Body of pancreas (tissue), 4 donors: ENCODE measurements around the gene INPP5K. TPM values are rescaled to one million over a fixed set of nuclear protein-coding genes. Genes with fewer than 3 reads are reported as not detected.

Experiments used
- ATAC-seq: fragments of 150-250 bp; one replicate; pipeline ENCODE4 v1.9.1; 2016
- DNase-seq, 4 donors: peaks; one replicate each; pipeline ENCODE4 v3.0.0-alpha.2; 2019
- H3K27ac ChIP-seq, 4 donors: fragments of 200-600 bp; sonication (generic); 1 replicate in 3 of 4; 2 replicates in 1 of 4; pipeline versions ENCODE4 v1.5.1 to v1.6.1; 2016 to 2019; ENCODE audit warnings: mild to moderate bottlenecking in 1 of 4, mixed read lengths in 1 of 4, moderate library complexity in 1 of 4
- H3K27me3 ChIP-seq, 2 donors: fragments of 200-600 bp; sonication (generic); one replicate each; pipeline ENCODE4 v1.6.0; 2016; ENCODE audit warnings: mild to moderate bottlenecking in 1 of 2
- H3K36me3 ChIP-seq, 2 donors: fragments of 200-600 bp; sonication (generic); replicated peaks in 1 of 2; 2 replicates each; pipeline ENCODE4 v1.5.1; 2016; ENCODE audit warnings: low read depth in 2 of 2; ENCODE audit not compliant: insufficient read depth in 1 of 2
- H3K4me1 ChIP-seq: fragments of 200-600 bp; sonication (generic); one replicate; pipeline ENCODE4 v1.6.0; 2016
- H3K4me3 ChIP-seq, 2 donors: fragments of 200-600 bp; sonication (generic); 1 replicate in 1 of 2; 2 replicates in 1 of 2; pipeline ENCODE4 v1.5.1; 2016 to 2019
- H3K9me3 ChIP-seq, 3 donors: fragments of 200-600 bp; sonication (generic); 1 replicate in 2 of 3; 2 replicates in 1 of 3; pipeline ENCODE4 v1.5.1; 2016
- POLR2A ChIP-seq, 3 donors: fragments of 450-650 bp; IDR thresholded peaks; one replicate each; pipeline ENCODE4 v1.6.1; 2016; ENCODE audit warnings: antibody characterized with exemption in 3 of 3, mild to moderate bottlenecking in 2 of 3
- WGBS, 2 donors: methylation state at CpG; one replicate each; pipeline ENCODE4 v1.1.5; 2017; 5-methylcytosine and 5-hydroxymethylcytosine counted together
- intact Hi-C: fragments of 100-400 bp; cut with DNase I; formaldehyde crosslinking; loops from one replicate; pipeline ENCODE4 v1.15.1; 2023
- total RNA-seq, 2 donors: library from RNA; depleted of rRNA; stranded (reverse); fragments of >200 nt; gene quantifications; one replicate each; pipeline ENCODE4 v1.1.0, GENCODE V29; 2016
- TF ChIP-seq, protein P1 (sequence below), 7 experiments: fragments of 450-650 bp in 4 of 7; fragments of 200-600 bp in 3 of 7; sonication (generic) in 3 of 7; IDR thresholded peaks; one replicate each; pipeline ENCODE4 v1.5.1; 2016 to 2019; ENCODE audit warnings: antibody characterized with exemption in 7 of 7

Gene INPP5K
- total RNA-seq, 2 donors from 2014 or later: 26.4 to 34.2 TPM

GRCh38 chr17:1474402-1475189, 41.8 kb downstream of the INPP5K start:
- Histone ChIP-seq H3K4me3 (no peak overlapping the region), H3K9me3 (no peaks in the 10 kb centered on the region), H3K27me3 (no peaks in the 10 kb centered on the region), H3K4me1 (no peaks in the 10 kb centered on the region), H3K36me3 (peaks cover 0 to 44% of the 10 kb centered on the region in 2 donors), H3K27ac (no peak overlapping the region)
- no peak for DNase-seq
- intact Hi-C loops: no loop called here
- 81 to 87% methylated on average over 17 to 30 of the region's 31 CpGs for WGBS, 2 donors
- TF ChIP-seq, protein P1, sequence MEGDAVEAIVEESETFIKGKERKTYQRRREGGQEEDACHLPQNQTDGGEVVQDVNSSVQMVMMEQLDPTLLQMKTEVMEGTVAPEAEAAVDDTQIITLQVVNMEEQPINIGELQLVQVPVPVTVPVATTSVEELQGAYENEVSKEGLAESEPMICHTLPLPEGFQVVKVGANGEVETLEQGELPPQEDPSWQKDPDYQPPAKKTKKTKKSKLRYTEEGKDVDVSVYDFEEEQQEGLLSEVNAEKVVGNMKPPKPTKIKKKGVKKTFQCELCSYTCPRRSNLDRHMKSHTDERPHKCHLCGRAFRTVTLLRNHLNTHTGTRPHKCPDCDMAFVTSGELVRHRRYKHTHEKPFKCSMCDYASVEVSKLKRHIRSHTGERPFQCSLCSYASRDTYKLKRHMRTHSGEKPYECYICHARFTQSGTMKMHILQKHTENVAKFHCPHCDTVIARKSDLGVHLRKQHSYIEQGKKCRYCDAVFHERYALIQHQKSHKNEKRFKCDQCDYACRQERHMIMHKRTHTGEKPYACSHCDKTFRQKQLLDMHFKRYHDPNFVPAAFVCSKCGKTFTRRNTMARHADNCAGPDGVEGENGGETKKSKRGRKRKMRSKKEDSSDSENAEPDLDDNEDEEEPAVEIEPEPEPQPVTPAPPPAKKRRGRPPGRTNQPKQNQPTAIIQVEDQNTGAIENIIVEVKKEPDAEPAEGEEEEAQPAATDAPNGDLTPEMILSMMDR (IDR thresholded peaks at IDR 0.05): no peak
- TF ChIP-seq POLR2A (IDR thresholded peaks at IDR 0.05): no peak
- no peak for ATAC-seq

- no peaks in the 10 kb centered on the region for H3K4me1 ChIP-seq
- peaks cover 0 to 38% of the 10 kb centered on the region in 2 donors for H3K36me3 ChIP-seq
- H3K4me3 ChIP-seq: no peak overlapping the region
- no peak for DNase-seq
- no peaks in the 10 kb centered on the region for H3K27me3 ChIP-seq
- ATAC-seq: no peak
- TF ChIP-seq, protein P1 (IDR thresholded peaks at IDR 0.05): no peak
- 86 to 88% methylated on average over 9 to 10 of the region's 10 CpGs for WGBS, 2 donors
- no peaks in the 10 kb centered on the region for H3K9me3 ChIP-seq
- intact Hi-C loops: no loop called here
- no peak overlapping the region for H3K27ac ChIP-seq
These were observed 42.6 kb downstream of the INPP5K start for GRCh38 chr17:1473841-1474240.

GRCh38 chr17:1473170-1473569, 43.2 kb downstream of the INPP5K start:
- no peak for DNase-seq
- WGBS, 2 donors: 74 to 82% methylated on average over 10 to 11 of the region's 11 CpGs
- TF ChIP-seq, protein P1 (IDR thresholded peaks at IDR 0.05): no peak
- TF ChIP-seq POLR2A (IDR thresholded peaks at IDR 0.05): no peak
- no peak overlapping the region for H3K27ac ChIP-seq
- no peak for ATAC-seq
- H3K27me3 ChIP-seq: no peaks in the 10 kb centered on the region
- no peaks in the 10 kb centered on the region for H3K9me3 ChIP-seq
- no peaks in the 10 kb centered on the region for H3K4me1 ChIP-seq
- intact Hi-C loops: no loop called here
- peaks cover 0 to 33% of the 10 kb centered on the region in 2 donors for H3K36me3 ChIP-seq
- H3K4me3 ChIP-seq: no peak overlapping the region

GRCh38 chr17:1471911-1472821, 44.2 kb downstream of the INPP5K start:
- no peak overlapping the region for H3K4me3 ChIP-seq
- TF ChIP-seq, protein P1 (IDR thresholded peaks at IDR 0.05): no peak
- TF ChIP-seq POLR2A (IDR thresholded peaks at IDR 0.05): no peak
- DNase-seq: no peak
- no peaks in the 10 kb centered on the region for H3K9me3 ChIP-seq
- no peak overlapping the region for H3K27ac ChIP-seq
- ATAC-seq: no peak
- H3K27me3 ChIP-seq: no peaks in the 10 kb centered on the region
- 93% methylated on average over 23 to 40 of the region's 42 CpGs for WGBS, 2 donors
- H3K4me1 ChIP-seq: no peaks in the 10 kb centered on the region
- intact Hi-C loops: no loop called here
- H3K36me3 ChIP-seq: peaks cover 0 to 29% of the 10 kb centered on the region in 2 donors
